Kidney epithelial cell (primary cell): ENCODE measurements around the gene ZNF438. TPM values are rescaled to one million over a fixed set of nuclear protein-coding genes. Genes with fewer than 3 reads are reported as not detected.

Source experiments
- DNase-seq: peaks from one replicate; pipeline ENCODE4 v3.0.0-alpha.2; 2010; ENCODE audit warnings: low read depth
- H3K27me3 ChIP-seq: 2 replicates; pipeline ENCODE4 v1.6.0; 2011; ENCODE audit warnings: low read length; ENCODE audit not compliant: control insufficient read depth, insufficient read depth
- H3K36me3 ChIP-seq: 2 replicates; pipeline ENCODE4 v1.5.1; 2011; ENCODE audit warnings: low read length; ENCODE audit not compliant: control insufficient read depth, insufficient read depth
- H3K4me3 ChIP-seq: 2 replicates; pipeline ENCODE4 v1.5.1; 2011; ENCODE audit warnings: low read depth, mild to moderate bottlenecking, control low read depth, low read length
- total RNA-seq: library from RNA; depleted of rRNA; stranded (reverse); fragments of >200 nt; gene quantifications from 2 replicates; pipeline ENCODE4 v1.2.3, GENCODE V29; 2015
- TF ChIP-seq, protein P1 (sequence below): IDR thresholded peaks from 2 replicates; pipeline ENCODE4 v1.5.1; 2011; ENCODE audit warnings: mild to moderate bottlenecking, moderate library complexity, low read length, control low read depth, inconsistent platforms; ENCODE audit not compliant: insufficient read depth, poor library complexity, severe bottlenecking

The ZNF438 gene
- total RNA-seq, 1 donor from 2014 or later, result 3.3 TPM

DNA sequence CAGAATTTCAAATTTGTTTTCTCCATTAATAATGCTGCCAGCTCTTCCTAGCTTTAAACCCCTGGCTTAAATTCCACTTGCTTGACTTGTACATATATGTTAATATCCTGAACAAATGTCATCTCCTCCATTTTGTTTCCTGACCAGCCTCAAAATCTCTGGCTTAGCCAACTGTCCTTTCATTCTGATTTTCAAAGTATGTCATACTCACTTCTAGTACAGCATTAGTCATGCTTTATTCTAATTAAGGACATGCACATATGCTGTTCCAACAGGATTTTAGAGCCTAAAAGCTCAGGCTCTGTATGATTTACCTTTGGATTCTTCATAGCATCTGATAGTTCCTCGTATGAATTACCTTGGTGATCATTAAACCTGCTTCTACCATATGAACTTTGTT lies 158.3 kb downstream of the ZNF438 start:
- DNase-seq, result no peak
- H3K36me3 ChIP-seq, result no peaks in the 10 kb centered on the region
- TF ChIP-seq, protein P1, sequence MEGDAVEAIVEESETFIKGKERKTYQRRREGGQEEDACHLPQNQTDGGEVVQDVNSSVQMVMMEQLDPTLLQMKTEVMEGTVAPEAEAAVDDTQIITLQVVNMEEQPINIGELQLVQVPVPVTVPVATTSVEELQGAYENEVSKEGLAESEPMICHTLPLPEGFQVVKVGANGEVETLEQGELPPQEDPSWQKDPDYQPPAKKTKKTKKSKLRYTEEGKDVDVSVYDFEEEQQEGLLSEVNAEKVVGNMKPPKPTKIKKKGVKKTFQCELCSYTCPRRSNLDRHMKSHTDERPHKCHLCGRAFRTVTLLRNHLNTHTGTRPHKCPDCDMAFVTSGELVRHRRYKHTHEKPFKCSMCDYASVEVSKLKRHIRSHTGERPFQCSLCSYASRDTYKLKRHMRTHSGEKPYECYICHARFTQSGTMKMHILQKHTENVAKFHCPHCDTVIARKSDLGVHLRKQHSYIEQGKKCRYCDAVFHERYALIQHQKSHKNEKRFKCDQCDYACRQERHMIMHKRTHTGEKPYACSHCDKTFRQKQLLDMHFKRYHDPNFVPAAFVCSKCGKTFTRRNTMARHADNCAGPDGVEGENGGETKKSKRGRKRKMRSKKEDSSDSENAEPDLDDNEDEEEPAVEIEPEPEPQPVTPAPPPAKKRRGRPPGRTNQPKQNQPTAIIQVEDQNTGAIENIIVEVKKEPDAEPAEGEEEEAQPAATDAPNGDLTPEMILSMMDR, result no peak

DNA sequence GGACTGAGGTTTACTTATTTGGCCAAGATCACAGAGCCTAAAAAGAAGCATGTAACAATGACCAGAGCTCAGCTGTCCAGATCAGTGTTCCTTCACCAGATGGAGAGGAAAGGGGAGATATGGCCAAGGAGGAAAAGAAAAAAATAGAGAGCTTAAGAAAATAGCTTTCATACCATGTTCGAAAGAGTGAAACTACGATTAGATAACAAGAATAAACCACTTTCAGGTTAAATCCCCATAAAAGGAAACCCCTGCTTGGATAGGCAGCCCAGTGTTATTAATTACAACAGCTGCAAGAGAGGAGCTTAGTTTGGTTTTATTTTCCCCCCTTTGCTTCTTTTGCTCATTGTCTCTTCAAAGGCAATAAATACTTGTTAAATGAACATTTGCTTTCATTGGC lies 160.8 kb downstream of the ZNF438 start:
- Histone ChIP-seq H3K36me3 (no peaks in the 10 kb centered on the region), H3K4me3 (no peak overlapping the region), H3K27me3 (no peaks in the 10 kb centered on the region)
- TF ChIP-seq, protein P1, result no peak
- no peak for DNase-seq

More for the DNA sequence above, 158.3 kb downstream of the ZNF438 start:
- Histone ChIP-seq H3K4me3 (no peak overlapping the region), H3K27me3 (no peaks in the 10 kb centered on the region)

DNA sequence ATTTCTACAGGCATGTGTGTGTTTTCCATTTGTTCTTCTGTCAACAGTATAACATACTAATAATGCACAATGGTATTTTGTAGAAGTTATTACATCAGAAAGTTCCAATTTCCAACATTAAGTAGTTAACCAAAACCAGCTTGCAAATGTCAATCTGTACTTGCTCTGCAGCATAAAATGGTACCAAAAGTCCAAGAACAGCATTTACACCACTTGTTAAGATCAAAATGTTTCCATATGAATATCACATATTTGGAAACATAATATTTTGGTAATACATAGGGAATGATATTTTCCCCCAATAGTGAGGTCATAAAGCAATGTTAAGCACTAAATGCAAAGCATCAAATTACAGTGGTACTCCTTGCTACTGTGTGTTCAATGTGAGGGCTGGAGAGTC lies 162.1 kb downstream of the ZNF438 start:
- no peak for DNase-seq
- Histone ChIP-seq H3K36me3 (no peaks in the 10 kb centered on the region), H3K4me3 (no peak overlapping the region), H3K27me3 (no peaks in the 10 kb centered on the region)
- TF ChIP-seq, protein P1, result no peak

DNA sequence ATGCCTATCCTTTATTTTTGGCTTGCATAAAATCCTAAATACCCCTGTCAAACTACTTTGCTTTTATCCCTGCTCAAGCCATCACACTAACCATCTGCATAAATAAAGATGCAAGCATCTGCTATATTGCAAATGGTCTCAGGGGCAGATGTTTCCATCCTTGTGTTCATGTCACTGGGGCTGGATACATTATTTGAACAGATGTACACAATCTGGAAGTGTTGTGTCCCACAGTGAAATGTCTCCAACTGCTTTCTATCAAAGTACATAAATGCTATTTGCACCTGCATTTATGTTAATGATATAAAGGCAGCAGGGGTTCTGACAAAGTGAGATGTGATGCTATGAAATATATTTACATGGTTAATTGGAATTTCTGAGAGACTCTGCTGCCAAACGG lies 163.1 kb downstream of the ZNF438 start:
- no peaks in the 10 kb centered on the region for H3K36me3 ChIP-seq
- no peak for DNase-seq
- no peak overlapping the region for H3K4me3 ChIP-seq
- no peaks in the 10 kb centered on the region for H3K27me3 ChIP-seq
- TF ChIP-seq, protein P1, result no peak

DNA sequence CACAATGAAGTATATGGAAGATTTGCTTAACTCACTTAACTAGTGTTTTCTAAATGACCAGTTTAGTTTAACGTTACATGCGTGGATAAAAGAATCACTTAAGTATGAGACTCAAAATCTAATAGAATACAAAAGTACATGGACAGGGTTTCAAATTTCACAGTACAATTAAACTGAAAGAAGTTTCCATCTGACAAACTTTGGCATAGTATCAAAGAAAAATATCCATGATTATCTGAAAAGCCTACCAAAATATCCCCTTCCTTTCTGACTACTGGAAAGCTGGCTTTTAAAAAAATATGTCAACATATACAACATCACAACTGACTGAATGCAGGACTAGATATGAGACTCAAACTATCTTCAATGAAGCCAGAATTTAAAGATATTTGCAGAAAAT lies 164.8 kb downstream of the ZNF438 start:
- Histone ChIP-seq H3K36me3 (no peaks in the 10 kb centered on the region), H3K27me3 (no peaks in the 10 kb centered on the region), H3K4me3 (no peak overlapping the region)
- TF ChIP-seq, protein P1, result no peak
- no peak for DNase-seq

DNA sequence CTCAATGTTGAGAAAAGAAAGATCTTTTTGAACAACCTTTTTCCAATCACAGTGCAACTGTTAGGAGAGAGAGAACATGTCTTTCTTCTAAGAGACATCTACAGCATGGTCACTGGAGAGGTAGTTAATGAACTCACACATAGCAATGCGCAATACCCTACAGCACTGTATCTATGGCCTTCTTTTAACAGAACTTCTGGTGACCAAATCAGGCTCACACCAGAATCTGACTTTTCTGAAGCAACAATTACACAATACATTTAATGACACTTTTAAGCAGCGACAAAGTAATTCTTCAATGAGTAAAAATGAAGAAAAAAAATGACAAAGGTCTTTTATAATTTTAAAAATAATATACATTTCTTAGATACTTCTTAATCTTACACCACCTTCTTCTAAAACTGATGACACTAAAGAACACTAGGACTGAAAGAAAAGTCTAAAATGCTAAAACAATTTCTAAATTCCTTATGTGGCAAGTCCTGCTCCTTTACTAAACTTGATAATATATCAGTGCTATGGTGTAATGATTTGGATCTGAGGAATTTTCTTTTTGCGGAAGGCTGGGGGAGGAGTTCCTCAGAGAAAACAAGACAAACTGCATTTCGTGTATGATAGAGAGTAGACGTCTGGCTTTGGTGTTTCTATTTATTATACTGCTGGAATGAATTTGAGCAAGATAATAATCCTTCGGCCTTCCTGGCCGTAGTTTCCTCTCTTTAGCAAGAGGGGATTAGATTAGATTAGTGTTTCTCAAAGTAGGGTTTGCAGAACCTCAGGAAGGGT lies 166.3 kb downstream of the ZNF438 start:
- DNase-seq, result no peak
- H3K36me3 ChIP-seq, result no peaks in the 10 kb centered on the region
- H3K27me3 ChIP-seq, result no peaks in the 10 kb centered on the region
- TF ChIP-seq, protein P1, result no peak
- H3K4me3 ChIP-seq, result no peak overlapping the region
